HG03457 (cell line): ENCODE results near the gene EYS.
"Not testable (repeated sequence)": the region's sequence is repeated elsewhere in the genome, so short reads cannot be mapped to it uniquely, and the experiment has no call there.

Source experiments
- ATAC-seq: cut with Tn5 transposase; IDR thresholded peaks from one replicate; pipeline ENCODE4 v1.9.1; 2021; ENCODE audit warnings: moderate number of reproducible peaks; ENCODE audit not compliant: unreplicated experiment

EYS gene

DNA sequence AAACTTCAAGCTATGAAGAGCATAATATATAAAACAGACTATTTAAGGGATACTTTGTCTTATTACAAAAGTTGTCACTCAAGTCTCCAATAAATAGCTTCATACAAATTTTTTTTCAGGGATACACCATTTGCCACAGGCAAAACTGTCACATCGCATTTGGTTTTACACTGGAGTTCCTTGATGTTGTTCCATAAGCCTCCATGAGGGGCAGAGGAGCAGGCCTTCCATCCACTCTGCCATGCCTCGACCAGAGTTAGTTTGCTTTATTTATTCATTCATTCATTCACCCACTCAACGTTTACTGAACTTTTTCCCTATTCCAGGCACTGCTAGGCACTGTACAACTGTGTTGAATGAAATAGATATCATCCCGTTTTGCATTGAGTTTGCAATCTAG lies 1824.8 kb downstream of the EYS start:
- ATAC-seq, result no peak

DNA sequence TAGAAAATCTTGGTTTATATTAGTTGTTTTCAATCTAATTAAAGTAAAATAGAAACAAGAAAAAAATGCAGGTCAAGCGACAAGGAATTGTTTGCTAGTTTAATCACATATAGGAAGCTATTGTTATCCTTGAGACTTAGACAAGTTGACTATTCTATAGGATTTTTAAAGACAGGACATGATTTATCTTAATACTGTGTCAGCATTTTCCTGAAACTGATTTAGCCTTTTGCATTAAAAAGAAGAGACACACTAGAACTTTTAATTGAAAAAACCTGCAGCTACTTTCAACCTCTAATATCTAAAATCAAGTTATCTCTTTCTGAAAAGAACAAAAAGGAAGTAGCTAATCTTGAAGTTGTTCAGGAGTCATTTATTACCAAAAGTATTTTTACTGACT lies 1825.2 kb downstream of the EYS start:
- ATAC-seq, result no peak

DNA sequence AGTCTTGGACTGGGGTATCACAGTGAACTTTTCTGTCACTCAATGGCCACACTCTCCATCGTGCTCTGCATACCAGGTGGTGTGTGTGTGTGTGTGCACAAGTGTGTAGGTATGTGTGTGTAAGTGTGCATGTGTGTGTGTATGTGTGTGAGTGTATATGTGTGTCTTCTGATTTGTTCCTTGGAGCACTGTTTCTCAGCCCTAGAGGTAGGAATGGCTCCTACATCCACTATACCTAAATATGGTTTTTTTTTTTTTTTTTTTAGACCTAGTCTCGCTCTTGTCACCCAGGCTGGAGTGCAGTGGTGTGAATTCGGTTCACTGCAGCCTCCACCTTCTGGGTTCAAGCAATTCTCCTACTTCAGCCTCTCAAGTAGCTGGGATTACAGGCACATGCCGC lies 1834.8 kb downstream of the EYS start:
- ATAC-seq, result no peak

DNA sequence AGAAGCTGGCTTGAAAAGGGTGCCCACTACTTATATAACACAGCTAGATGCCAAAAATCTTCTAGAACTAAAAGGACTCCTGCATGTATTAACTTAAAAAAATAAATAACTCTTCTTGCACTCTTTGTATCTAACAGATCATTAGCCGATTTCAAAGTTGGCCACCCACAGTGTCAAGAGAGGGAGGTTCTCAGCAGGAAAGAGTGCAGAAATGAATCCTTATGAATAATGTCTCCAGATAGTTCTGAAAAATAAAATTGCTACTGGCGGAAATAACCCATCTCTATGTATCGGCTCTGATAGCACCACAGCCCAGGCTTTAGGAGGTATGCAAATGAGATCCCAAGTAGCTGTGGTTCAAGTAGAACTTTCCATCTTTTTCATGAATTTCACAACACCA lies 1838.7 kb downstream of the EYS start:
- ATAC-seq, result no peak

DNA sequence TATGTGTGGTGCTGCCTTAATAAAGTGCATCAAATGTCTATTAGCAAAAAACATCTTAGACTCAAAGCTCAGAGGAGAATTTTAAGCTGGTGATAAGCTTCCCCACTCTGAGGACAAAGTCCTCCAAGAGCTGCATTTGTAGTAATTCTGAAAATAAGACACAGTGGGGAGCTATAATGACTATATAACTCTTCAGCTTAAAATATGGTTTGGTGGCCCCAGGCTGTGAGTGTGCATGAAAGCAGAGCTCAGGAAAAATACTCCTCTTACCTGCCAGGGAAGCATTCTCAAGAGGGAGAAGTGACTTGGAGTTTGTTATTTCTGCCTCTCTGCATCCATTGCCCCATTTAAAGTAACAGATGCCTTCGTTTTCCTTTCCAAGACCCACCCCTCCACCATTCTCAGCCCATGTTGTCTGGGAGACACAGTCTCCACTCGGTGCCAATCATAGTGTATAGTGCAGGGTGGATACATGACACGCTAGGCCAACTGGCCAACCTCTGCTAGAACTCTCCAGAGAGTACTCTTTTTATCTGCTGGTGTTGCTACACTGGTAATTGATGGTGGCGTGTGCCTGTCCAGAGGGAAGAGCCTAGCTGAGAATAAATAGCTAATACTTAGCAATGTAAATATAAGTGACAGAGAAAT lies 1842.2 kb downstream of the EYS start:
- no peak for ATAC-seq

DNA sequence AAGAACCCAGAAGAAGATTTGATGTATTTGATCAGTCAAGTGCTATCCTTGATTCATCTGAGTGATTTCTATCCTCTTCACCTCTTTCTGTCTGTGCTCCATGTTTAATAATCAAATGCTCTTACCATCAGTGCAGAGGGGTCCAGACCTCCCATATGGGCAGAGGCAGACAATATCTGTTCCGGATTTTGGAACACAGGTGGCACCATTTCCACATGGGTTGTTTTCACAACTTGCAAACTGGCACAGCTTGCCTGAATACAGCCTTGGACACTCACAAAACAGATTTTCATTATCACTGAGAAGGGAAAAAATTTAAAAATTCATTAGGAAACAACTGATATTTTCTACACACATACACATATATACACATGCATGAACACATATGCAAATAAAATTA lies 1843.0 kb downstream of the EYS start:
- ATAC-seq, result no peak

DNA sequence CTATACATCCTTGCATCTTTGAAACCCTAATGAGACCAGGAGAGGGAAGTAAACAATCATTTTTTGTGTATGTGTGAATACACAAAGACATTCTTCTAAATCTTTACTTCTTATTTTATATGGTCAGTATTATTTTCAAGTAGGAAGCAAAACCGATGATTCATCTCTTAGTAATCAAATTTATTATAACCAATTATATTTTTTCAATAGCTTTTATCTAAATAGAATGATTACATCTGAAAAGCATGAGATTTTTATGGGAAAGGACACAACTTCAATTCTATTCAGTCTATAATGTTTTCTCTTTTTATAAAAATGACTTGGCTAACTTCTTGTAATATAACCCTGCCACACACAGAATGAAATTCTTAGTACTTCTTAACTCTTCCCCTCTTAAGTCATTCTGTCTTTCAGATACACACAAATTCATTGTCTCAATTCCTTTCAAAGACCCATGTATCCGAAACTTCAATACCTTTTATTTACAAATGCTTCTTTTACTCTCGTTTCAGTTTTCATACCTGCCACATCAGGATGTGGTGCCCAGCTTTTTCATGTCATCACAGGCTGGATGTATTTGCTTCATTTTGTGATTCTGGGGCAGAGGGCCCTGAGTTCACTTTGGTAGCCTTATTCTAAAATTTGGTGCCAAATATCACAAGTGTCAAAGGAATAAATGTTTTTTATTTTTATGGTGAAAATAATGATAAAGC lies 1844.4 kb downstream of the EYS start:
- no peak for ATAC-seq

DNA sequence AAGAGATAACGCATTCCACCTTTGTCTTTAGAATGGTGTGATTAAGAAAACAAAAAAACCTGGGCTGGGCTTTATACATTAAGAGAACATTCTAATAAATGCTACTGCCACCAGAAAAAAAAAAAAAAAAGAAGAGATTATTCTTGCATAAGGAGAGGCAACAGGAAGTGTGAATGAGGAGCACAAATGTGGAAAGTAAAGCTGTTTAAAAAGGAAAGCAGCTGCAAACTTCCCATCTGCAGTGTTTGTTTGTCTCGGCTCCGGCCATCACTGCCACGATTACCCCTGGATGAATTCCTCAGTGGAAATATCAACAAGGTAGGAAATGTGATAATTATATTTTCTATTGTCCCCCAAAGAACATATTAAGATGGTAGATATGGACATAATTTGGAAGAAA lies 1847.5 kb downstream of the EYS start:
- ATAC-seq, result no peak

DNA sequence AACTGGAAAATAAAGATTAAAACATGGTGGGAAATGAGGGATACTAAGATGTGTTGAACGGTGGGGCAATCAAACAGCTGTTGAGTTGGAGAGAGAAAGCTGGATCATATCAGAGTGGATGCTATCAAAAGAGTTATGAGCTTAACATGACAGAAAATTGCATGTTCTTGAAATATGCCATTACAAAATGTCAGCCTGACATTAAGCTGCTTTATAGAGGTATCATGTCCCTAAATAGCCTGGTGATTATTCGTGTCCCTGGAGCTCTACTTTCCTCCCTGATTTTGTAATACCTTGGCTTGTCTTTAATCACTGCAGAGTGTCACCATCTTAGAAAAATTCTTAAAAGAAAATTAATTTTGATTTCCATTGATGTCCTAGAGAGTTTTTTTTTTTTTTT lies 1848.3 kb downstream of the EYS start:
- no peak for ATAC-seq

DNA sequence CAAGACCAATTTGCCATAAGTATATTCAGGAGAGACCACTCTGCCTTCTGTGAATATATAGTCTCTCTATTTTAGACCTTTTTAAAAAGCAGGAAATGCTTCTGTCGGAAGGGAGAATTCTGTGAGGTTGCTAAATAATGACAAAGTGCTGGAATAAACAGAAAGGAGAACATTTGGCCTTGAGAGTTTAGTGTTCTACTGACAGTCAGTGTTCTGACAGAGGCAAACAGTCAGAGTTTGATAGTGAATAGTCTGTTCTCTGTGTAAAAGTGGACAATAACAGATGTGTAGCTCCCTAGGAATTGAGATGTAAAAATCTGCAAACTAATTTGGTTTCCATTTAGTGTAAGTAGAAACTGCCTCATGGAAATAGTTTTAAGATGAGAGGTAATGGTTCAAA lies 1850.8 kb downstream of the EYS start:
- no peak for ATAC-seq

DNA sequence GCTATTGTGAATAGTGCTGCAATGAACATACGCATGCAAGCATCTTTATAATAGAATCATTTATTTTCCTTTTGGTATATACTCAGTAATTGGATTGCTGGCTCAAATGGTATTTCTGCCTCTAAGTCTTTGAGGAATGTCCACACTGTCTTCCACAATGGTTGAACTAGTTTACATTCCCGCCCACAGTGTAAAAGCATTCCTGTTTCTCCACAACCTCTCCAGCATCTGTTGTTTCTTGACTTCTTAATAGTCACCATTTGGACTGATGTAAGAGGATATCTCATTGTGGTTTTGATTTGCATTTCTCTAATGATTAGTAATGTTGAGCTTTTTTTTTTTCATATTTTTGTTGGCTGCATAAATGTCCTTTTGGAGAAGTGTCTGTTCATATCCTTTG lies 1862.7 kb downstream of the EYS start:
- ATAC-seq, result no peak

DNA sequence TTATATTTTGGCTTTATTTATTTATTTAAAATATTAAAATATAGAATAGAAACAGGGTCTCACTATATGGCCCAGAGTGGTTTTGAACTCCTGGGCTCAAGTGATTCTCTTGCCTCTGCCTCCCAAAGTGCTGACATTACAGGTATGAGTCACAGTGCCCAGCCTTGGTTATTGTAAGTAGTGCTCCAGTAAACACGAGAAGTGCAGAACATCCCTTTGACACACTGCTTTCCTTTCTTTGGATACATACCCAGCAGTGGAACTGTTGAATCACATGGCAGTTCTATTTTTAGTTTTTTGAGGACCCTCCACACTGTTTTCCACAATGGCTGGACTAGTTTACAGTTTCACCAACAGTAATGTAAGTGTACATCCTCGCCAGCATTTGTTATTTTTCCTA lies 1867.5 kb downstream of the EYS start:
- ATAC-seq, result no peak

DNA sequence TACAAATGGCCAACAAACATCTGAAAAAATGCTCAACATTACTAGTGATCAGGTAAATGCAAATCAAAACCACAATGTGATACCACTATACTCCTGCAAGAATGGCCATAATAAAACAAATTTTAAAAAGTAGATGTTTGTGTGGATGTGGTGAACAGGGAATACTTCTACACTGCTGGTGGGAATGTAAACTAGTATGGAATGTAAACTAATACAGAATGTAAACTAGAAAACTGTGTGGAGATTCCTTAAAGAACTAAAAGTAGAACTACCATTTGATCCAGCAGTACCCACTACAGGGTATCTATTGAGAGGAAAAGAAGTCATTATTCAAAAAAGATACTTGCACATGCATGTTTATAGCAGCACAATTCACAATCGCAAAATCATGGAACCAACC lies 1878.3 kb downstream of the EYS start:
- not testable (repeated sequence) for ATAC-seq

DNA sequence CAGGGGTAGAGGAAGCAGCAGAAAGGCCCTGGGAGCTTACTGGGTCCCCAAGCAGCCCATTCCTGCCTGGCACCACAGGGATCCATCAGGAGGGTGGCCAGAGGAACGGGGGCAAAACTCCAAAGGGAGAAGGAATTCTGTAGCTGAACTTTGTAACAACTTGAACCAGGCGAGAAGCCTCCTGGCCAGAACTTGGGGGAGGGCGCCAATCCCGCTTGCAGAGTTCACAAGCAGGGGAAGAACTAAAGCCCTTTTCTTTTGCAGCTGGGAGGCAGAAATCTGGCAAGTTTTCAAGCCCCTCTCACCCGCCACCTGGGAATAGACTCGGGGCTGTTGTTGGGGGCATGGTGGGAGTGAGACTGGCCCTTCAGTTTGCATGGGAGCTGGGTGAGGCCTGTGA lies 1882.3 kb downstream of the EYS start:
- ATAC-seq, result no peak

DNA sequence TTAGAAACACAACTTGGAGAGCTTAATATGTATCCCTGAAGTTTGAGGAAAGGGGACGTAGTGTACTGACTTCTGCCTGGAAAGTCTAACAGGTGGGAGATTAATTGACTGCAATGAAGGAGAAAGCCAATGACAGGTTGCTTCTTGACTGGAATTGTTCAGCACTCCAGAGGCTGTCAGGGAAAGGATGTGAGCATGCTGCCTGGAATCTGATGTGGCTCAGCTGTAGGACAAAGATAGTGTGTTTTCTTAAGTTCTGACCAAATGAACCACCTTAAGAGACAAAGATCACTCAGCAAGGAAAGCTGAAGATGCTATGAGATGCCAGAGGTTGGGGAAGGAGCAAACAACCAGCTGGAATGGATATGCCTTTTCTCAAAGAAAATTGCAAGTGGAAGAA lies 1885.6 kb downstream of the EYS start:
- no peak for ATAC-seq

DNA sequence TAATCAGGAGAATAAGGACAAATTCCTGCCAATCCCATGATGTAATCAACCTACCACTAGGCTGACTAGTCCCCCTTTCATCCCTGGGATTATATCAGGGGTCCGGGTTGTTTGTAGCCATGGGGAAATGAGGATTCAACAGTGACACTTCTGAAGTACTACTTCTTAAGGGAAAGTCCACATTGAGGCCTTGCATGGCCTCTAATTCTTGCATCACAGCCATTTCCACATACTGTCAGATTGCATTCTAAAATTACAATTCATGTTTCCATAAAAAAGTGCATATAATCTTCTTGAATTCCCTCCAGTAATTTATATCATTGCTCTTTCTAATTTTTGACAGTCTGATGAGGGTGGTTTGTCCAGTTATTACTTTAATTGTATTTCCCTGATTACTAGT lies 1887.2 kb downstream of the EYS start:
- no peak for ATAC-seq

DNA sequence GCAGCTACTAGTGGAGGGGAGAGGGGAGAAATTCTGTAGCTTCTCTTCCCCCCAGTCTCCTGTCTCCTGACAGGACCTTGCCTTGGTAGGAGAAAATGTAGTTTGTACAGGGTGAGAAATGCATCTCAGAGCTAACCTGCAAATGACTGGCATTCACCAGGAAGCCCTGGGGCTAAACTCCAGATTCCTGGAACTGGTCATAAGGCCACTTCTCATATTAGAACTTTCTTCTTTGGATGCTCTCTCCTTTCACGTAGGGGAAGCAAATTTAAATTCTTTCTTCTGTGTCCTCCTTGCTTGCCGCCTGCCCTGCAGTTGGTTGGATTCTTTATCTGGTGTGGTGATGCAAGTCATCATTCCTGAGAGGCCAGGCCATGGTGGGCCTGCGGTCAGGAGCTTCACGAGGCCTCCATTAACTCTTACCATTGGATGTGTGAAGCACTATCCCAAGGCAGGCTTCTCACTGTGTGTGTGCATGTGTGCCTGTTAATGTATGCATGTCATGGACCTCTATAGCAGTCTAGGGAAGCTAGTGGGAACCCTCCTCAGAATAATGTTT lies 1889.5 kb downstream of the EYS start:
- no peak for ATAC-seq

DNA sequence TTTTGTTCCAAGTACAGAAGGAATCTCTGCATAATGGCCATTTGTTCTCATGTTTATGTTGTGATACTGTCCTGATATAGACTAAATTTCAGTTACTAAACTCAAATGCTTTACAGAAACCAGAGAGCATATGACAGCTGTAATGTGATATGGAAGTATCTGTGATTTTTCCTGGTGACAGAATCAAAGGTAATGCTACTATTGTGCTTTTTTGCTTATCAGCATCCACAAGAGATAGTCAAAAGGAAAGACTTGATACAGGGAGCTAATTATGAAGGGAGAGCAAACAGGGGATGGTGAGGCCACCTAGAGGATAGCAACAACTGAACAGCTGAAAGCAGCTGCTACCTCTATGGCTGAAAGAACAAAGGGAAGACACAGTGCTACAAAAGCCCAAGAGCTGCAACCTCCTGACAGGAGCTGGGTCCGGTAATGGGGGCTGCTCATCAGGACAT lies 1890.0 kb downstream of the EYS start:
- ATAC-seq, result no peak

DNA sequence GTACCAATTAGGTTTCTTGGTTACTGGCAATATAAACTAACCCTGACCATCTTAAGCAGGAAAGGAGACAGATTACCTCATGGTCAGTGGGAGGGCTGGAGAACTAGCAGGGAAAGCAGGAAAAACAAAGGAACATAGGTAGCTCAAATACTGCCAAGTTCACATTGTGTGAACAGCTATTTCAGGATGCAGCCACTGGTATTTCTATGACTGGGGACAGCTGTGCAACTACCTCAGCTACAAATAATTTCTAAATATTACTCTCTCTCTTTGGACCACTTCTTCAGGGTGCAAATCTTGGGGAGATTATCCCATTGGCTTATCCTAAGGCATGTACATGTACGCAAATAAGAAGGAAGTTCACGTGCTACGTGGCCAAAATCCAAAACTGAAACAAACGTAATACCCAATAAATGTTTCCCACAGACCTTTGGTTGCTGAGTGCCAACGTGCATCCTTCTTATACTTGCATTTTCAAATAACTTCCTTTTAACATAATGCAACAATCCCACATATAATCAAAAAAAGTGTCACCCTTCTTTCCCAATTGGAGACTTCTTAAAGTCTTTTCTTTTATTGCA lies 1890.5 kb downstream of the EYS start:
- ATAC-seq, result no peak

DNA sequence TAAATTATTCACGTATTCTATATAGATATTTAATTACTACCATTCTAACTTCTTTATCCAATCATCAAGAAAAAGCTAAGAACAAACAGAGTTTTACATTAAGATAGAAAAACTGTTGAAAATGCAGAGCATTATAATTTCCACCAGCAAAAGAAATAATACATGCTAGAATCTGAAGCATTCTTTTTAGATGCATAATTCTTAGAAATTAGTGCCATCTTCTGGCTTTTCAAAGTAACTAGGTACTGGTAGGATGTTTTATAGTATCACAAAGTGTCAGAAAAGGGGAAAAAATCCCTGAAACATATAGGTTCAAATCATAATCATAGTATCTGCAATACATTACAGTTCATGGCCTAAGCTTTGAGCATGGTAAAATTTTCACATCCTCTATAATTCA lies 1892.6 kb downstream of the EYS start:
- no peak for ATAC-seq

DNA sequence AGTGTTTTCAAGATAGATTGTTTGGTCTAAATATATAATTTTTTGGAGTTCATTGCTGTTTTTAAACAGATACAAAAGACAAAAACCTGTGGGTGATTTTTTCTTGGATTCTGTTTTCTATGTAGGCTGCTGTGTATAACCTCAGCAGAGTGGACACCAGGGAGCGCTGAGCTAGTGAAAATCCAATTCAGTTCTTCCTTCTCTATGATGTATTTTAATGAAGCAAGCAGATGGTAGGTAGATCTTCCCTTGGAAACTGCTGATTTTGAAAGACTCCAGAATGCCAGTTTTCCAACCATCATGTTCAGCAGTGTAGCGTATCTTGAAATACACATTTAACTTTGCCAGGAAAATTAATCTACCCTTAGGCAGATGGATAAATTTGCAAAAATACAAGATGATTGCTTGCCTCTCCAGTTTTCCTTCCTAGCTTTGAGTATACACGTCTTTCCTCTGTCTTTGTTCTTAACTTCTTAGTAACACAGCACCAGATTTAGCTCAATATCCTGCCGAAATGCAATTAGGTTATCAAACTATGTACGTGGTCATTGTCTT lies 1893.4 kb downstream of the EYS start:
- no peak for ATAC-seq

DNA sequence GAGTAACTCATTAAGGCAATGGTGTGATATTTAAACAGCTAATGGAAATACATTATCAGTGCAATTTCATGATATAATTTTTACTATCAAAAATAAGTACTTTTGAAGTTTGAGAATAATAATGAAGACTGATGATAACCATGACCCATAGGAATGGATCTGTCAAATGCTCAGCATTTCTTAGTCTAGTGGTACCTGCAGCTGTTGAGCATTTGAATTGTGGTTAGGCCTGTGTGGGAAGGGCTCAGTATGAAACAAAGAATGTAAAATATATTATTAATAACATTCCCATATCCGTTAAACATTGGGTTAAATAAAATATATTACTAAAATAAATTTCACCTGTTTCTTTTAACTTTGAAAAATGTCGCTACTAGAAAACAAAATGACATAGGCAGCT lies 1898.5 kb downstream of the EYS start:
- no peak for ATAC-seq
